HUES6 (cell line): ENCODE data around the gene CFAP299.

Experiments
- H3K27ac ChIP-seq: 2 replicates; pipeline ENCODE4 v1.7.0; 2013; ENCODE audit warnings: low read depth, mild to moderate bottlenecking, low read length, inconsistent platforms
- H3K27me3 ChIP-seq: 2 replicates; pipeline ENCODE4 v1.6.1; 2013; ENCODE audit warnings: low read length; ENCODE audit not compliant: control insufficient read depth, insufficient read depth
- H3K36me3 ChIP-seq: 2 replicates; pipeline ENCODE4 v1.6.1; 2013; ENCODE audit warnings: low read length; ENCODE audit not compliant: control insufficient read depth, insufficient read depth
- H3K4me1 ChIP-seq: 2 replicates; pipeline ENCODE4 v1.6.1; 2013; ENCODE audit warnings: low read length; ENCODE audit not compliant: control insufficient read depth, insufficient read depth
- H3K4me3 ChIP-seq: 2 replicates; pipeline ENCODE4 v1.5.1; 2013; ENCODE audit warnings: low read depth, low read length
- H3K9ac ChIP-seq: one replicate; pipeline ENCODE4 v1.6.1; 2013; ENCODE audit warnings: mild to moderate bottlenecking, low read length
- H3K9me3 ChIP-seq: 2 replicates; pipeline ENCODE4 v1.6.1; 2013; ENCODE audit warnings: low read depth, low read length; ENCODE audit not compliant: control insufficient read depth, insufficient read depth

Gene CFAP299

GRCh38 chr4:80875642-80876041, 540.1 kb downstream of the CFAP299 start:
- H3K9me3 ChIP-seq: no peaks in the 10 kb centered on the region
- H3K4me3 ChIP-seq: no peak overlapping the region
- H3K4me1 ChIP-seq: no peaks in the 10 kb centered on the region
- H3K36me3 ChIP-seq: no peaks in the 10 kb centered on the region
- no peak overlapping the region for H3K9ac ChIP-seq
- no peak overlapping the region for H3K27ac ChIP-seq
- H3K27me3 ChIP-seq: no peaks in the 10 kb centered on the region

- H3K9ac ChIP-seq: no peak overlapping the region
- no peaks in the 10 kb centered on the region for H3K36me3 ChIP-seq
- no peaks in the 10 kb centered on the region for H3K27me3 ChIP-seq
- no peaks in the 10 kb centered on the region for H3K9me3 ChIP-seq
- H3K4me3 ChIP-seq: no peak overlapping the region
- no peak overlapping the region for H3K27ac ChIP-seq
- H3K4me1 ChIP-seq: no peaks in the 10 kb centered on the region
These were observed 541.3 kb downstream of the CFAP299 start for GRCh38 chr4:80876810-80877209.

DNA sequence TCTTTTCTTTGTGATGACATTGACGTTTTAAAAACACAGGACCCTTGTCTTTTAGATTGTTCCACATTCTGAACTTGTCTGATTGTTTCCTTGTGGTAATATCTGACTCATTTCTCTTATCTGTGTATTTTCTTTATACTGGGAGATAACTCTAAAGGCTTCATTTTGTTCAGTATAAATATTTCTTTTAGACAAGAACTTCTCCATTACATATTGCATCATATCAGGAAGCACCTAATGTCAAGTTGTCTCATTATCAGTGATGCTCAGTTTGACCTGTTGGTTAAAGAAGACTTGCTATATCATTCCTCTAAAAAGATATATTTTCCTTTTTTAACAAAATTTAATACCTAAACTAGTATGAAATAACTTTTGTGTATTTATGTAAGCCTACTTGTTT, 542.7 kb downstream of the CFAP299 start:
- H3K36me3 ChIP-seq: no peaks in the 10 kb centered on the region
- no peaks in the 10 kb centered on the region for H3K4me1 ChIP-seq
- H3K9ac ChIP-seq: no peak overlapping the region
- no peak overlapping the region for H3K27ac ChIP-seq
- H3K4me3 ChIP-seq: no peak overlapping the region
- no peaks in the 10 kb centered on the region for H3K27me3 ChIP-seq
- H3K9me3 ChIP-seq: no peaks in the 10 kb centered on the region

DNA sequence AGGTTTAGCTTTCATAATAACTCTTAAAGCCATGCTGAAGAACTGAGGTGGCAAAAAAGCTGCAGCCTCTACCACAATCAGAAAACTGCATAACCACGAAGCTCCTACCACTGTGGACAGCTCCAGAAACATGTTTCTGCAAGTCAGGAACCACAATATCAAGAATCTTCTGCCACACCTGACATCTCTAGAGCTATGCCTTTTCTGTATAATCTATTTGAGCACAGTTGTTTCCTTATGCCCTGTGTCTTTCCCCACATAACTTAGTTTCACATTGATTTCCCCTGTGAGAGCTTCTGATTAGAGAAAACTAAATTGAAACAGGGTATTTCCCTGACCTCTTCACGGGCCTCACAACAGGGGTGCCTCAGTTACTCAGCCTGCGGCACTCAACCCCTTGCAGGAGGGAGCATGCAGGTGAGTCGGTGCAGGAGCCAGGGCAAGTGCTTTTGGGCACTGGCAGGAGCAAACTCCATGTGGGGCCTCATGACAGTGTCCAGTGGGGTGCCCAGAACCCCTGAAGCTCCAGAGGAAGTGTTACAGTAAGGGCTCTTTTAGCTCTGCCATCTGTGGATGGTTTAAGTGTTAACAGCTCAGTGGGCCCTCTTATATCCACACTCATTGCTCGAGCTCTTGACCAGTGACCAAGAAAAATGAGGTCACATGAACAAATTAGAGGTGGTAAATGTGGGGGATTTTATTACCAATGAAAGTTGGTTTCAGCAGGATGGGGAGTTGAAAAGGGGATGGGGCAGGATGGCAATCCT, 562.2 kb downstream of the CFAP299 start:
- H3K36me3 ChIP-seq: no peaks in the 10 kb centered on the region
- H3K4me1 ChIP-seq: no peaks in the 10 kb centered on the region
- H3K27me3 ChIP-seq: no peaks in the 10 kb centered on the region
- no peaks in the 10 kb centered on the region for H3K9me3 ChIP-seq
- H3K4me3 ChIP-seq: no peak overlapping the region
- no peak overlapping the region for H3K27ac ChIP-seq
- no peak overlapping the region for H3K9ac ChIP-seq

GRCh38 chr4:80900908-80901307, 565.4 kb downstream of the CFAP299 start:
- Histone ChIP-seq H3K9ac (no peak overlapping the region), H3K4me1 (no peaks in the 10 kb centered on the region), H3K4me3 (no peak overlapping the region), H3K36me3 (no peaks in the 10 kb centered on the region), H3K9me3 (no peaks in the 10 kb centered on the region), H3K27ac (no peak overlapping the region), H3K27me3 (no peaks in the 10 kb centered on the region)

GRCh38 chr4:80903020-80903419, 567.5 kb downstream of the CFAP299 start:
- H3K4me3 ChIP-seq: no peak overlapping the region
- H3K4me1 ChIP-seq: no peaks in the 10 kb centered on the region
- H3K9ac ChIP-seq: no peak overlapping the region
- H3K36me3 ChIP-seq: no peaks in the 10 kb centered on the region
- no peak overlapping the region for H3K27ac ChIP-seq
- no peaks in the 10 kb centered on the region for H3K27me3 ChIP-seq
- peaks cover 18% of the 10 kb centered on the region for H3K9me3 ChIP-seq

DNA sequence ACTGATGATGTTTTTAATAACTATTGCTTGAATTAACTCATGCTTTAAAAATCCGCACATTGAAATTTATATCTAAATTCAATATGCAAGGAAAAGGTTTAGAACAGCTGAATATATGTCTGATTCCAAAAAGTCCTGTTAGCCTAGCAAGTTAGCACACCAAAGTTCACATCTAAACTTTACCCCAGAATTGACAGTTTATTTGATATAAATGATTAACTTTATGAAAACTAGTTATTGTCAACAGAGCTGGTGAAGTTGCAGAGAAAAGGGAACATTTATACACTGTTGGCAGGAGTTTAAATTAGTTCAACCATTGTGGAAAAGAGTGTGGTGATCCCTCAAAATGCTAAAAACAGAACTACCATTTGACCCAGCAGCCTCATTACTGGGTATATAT, 574.4 kb downstream of the CFAP299 start:
- H3K27me3 ChIP-seq: no peaks in the 10 kb centered on the region
- no peak overlapping the region for H3K27ac ChIP-seq
- H3K4me3 ChIP-seq: no peak overlapping the region
- H3K36me3 ChIP-seq: no peaks in the 10 kb centered on the region
- H3K9ac ChIP-seq: no peak overlapping the region
- no peaks in the 10 kb centered on the region for H3K4me1 ChIP-seq
- peaks cover 24% of the 10 kb centered on the region for H3K9me3 ChIP-seq

- peaks cover 20% of the 10 kb centered on the region for H3K9me3 ChIP-seq
- H3K9ac ChIP-seq: no peak overlapping the region
- H3K36me3 ChIP-seq: no peaks in the 10 kb centered on the region
- H3K27ac ChIP-seq: no peak overlapping the region
- H3K4me3 ChIP-seq: no peak overlapping the region
- H3K4me1 ChIP-seq: no peaks in the 10 kb centered on the region
- no peaks in the 10 kb centered on the region for H3K27me3 ChIP-seq
These were observed 575.9 kb downstream of the CFAP299 start for GRCh38 chr4:80911458-80911857.

GRCh38 chr4:80912350-80912749, 576.8 kb downstream of the CFAP299 start:
- no peak overlapping the region for H3K27ac ChIP-seq
- H3K27me3 ChIP-seq: no peaks in the 10 kb centered on the region
- H3K36me3 ChIP-seq: no peaks in the 10 kb centered on the region
- peaks cover 11% of the 10 kb centered on the region for H3K9me3 ChIP-seq
- H3K9ac ChIP-seq: no peak overlapping the region
- H3K4me3 ChIP-seq: no peak overlapping the region
- no peaks in the 10 kb centered on the region for H3K4me1 ChIP-seq

- Histone ChIP-seq H3K4me1 (no peaks in the 10 kb centered on the region), H3K27me3 (no peaks in the 10 kb centered on the region), H3K4me3 (no peak overlapping the region), H3K9me3 (peaks cover 6% of the 10 kb centered on the region; the same call in 1 of the 2 replicates), H3K36me3 (no peaks in the 10 kb centered on the region), H3K27ac (no peak overlapping the region), H3K9ac (no peak overlapping the region)
These were observed 577.9 kb downstream of the CFAP299 start for GRCh38 chr4:80913381-80913780.

- H3K9ac ChIP-seq: no peak overlapping the region
- H3K4me1 ChIP-seq: no peaks in the 10 kb centered on the region
- H3K36me3 ChIP-seq: no peaks in the 10 kb centered on the region
- H3K9me3 ChIP-seq: no peaks in the 10 kb centered on the region
- no peak overlapping the region for H3K27ac ChIP-seq
- H3K4me3 ChIP-seq: no peak overlapping the region
- peaks cover 9% of the 10 kb centered on the region; the same call in 1 of the 2 replicates for H3K27me3 ChIP-seq
These were observed 581.2 kb downstream of the CFAP299 start for GRCh38 chr4:80916770-80917169.
